ENCODE data around the gene AZU1.

Gene AZU1

GRCh38 chr19:789701-790060, 38.0 kb upstream of the AZU1 start:
- H3K9me3 ChIP-seq (ENCODE audit: control insufficient read depth in 1 of 2, low read length in 2 of 2), result no peaks in the 10 kb centered on the region
- H3K4me1 ChIP-seq (ENCODE audit: control insufficient read depth in 1 of 2, insufficient read depth in 2 of 2, low read length in 2 of 2), result peaks cover 0 to 13% of the 10 kb centered on the region in 2 donors
- H3K27ac ChIP-seq (ENCODE audit: low read length), result no peak overlapping the region
- H3K36me3 ChIP-seq (ENCODE audit: control insufficient read depth in 1 of 2, insufficient read depth in 2 of 2, low read length in 2 of 2), result no peaks in the 10 kb centered on the region
- no peak overlapping the region for H3K4me3 ChIP-seq (ENCODE audit: low read depth in 1 of 2, low read length in 2 of 2)
- H3K27me3 ChIP-seq (ENCODE audit: low read depth, low read length), result no peaks in the 10 kb centered on the region

DNA sequence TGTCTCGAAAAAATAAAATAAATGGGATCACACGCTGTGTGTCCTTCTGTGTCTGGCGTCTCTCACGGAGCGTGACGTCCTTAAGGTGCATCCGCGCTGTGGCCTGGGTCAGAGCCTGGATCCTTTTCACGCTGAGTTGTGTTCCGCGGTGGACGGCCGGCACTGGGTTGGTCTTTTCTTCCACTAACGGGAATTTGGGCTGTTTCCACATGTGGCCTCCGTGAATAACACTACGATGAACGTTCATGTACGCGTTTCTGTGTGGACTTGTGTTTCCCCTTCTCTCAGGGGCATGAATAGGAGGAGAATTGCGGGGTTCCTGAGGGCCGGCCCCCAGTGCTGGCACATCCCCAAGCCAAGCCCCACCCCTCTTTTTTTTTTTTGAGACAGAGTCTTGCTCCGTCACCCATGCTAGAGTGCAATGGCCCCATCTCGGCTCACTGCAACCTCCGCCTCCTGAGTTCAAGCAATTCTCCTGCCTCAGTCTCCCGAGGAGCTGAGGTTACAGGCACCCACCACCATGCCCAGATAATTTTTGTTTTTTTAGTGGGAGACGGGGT, 36.5 kb upstream of the AZU1 start:
- no peaks in the 10 kb centered on the region for H3K27me3 ChIP-seq (ENCODE audit: low read depth, low read length)
- H3K4me3 ChIP-seq (ENCODE audit: low read depth in 1 of 2, low read length in 2 of 2), result no peak overlapping the region
- peaks cover 0 to 20% of the 10 kb centered on the region in 2 donors for H3K4me1 ChIP-seq (ENCODE audit: control insufficient read depth in 1 of 2, insufficient read depth in 2 of 2, low read length in 2 of 2)
- H3K27ac ChIP-seq (ENCODE audit: low read length), result no peak overlapping the region
- no peaks in the 10 kb centered on the region for H3K9me3 ChIP-seq (ENCODE audit: control insufficient read depth in 1 of 2, low read length in 2 of 2)
- H3K36me3 ChIP-seq (ENCODE audit: control insufficient read depth in 1 of 2, insufficient read depth in 2 of 2, low read length in 2 of 2), result no peaks in the 10 kb centered on the region

DNA sequence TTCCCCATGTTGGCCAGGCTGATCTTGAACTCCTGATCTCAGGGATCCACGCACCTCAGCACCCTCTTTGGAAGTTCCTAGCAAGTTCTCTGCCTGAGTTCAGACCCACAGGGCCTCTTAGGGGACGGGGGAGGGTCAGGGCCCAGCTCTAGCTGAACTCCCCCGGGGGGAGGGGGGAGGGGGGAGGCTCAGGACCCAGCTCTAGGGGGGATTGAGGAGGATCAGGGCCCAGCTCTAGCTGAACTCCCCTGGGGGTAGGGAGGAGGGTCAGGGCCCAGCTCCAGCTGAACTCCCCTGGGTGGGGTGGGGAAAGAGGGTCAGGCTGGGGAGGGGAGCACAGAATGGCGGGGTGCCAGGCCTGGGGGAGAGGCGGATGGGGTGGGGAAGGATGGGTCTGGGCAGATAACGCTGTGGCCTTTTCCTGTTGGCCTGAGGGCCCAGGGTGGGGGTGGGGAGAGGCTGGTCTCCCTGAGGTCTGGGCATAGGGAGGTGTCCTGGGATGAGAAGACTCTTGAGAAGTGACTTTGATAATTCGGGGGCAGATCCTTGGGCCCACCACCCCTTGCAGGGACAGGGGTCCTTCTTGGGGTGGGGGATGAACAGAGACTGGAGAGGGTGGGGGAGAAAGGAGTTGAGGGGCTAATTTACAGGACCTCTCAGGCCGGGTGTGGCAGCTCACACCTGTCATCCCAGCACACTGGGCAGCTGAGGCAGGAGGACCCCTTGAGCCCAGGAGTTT, 35.9 kb upstream of the AZU1 start:
- Histone ChIP-seq H3K4me1 (ENCODE audit: control insufficient read depth in 1 of 2, insufficient read depth in 2 of 2, low read length in 2 of 2) (peaks cover 0 to 22% of the 10 kb centered on the region in 2 donors), H3K36me3 (ENCODE audit: control insufficient read depth in 1 of 2, insufficient read depth in 2 of 2, low read length in 2 of 2) (no peaks in the 10 kb centered on the region), H3K27me3 (ENCODE audit: low read depth, low read length) (no peaks in the 10 kb centered on the region), H3K9me3 (ENCODE audit: control insufficient read depth in 1 of 2, low read length in 2 of 2) (no peaks in the 10 kb centered on the region), H3K4me3 (ENCODE audit: low read depth in 1 of 2, low read length in 2 of 2) (no peak overlapping the region), H3K27ac (ENCODE audit: low read length) (no peak overlapping the region)

DNA sequence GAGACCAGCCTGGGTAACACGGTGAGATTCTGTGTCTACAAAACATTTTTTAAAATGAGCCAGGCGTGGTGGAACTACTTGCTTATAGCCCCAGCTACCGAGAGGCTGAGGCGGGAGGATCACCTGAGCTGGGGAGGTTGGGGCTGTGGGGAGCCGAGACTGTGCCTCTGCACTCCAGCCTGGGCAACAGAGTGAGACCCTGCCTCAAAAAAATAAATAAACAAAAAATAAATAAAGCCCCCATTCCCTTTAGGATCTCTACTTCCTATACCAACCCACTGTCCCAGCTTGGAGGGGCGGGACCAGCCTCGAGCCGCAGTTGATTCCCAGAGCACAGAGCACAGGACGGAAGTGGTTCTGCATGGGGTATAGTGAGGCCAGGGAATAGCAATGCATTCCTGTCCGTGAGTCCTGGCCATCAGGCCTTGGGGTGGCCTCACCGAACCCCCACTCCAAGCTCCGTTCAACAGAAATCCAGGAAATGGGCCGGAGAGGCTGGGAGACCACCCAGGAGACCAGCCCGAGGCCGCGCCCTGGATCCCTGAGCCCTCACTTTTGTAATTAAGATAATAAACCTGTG, 35.2 kb upstream of the AZU1 start:
- H3K36me3 ChIP-seq (ENCODE audit: control insufficient read depth in 1 of 2, insufficient read depth in 2 of 2, low read length in 2 of 2), result no peaks in the 10 kb centered on the region
- H3K4me3 ChIP-seq (ENCODE audit: low read depth in 1 of 2, low read length in 2 of 2), result no peak overlapping the region
- H3K27me3 ChIP-seq (ENCODE audit: low read depth, low read length), result no peaks in the 10 kb centered on the region
- no peak overlapping the region for H3K27ac ChIP-seq (ENCODE audit: low read length)
- peaks cover 0 to 22% of the 10 kb centered on the region in 2 donors for H3K4me1 ChIP-seq (ENCODE audit: control insufficient read depth in 1 of 2, insufficient read depth in 2 of 2, low read length in 2 of 2)
- H3K9me3 ChIP-seq (ENCODE audit: control insufficient read depth in 1 of 2, low read length in 2 of 2), result no peaks in the 10 kb centered on the region

DNA sequence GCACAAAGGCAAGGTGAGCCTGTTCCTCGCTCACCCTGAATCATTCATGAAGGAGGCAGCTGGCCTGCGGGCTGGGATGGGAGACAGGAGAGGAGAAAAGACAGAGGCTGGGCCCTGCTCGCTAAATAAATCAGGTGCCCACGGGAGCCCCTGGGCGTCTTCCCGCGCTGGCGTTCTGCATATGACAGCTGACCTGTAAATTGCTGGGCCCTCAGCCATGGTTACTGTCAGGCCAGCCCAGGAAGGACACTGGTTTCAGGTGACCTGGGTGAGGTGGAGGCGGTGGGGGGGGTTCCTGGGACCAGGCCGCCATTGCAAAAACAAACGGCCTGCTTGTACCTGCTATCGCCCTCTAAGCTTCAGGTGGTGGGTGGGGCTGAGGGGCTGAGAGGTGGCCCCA, 33.8 kb upstream of the AZU1 start:
- Histone ChIP-seq H3K27ac (ENCODE audit: low read length) (no peak overlapping the region), H3K36me3 (ENCODE audit: control insufficient read depth in 1 of 2, insufficient read depth in 2 of 2, low read length in 2 of 2) (no peaks in the 10 kb centered on the region), H3K27me3 (ENCODE audit: low read depth, low read length) (no peaks in the 10 kb centered on the region), H3K4me1 (ENCODE audit: control insufficient read depth in 1 of 2, insufficient read depth in 2 of 2, low read length in 2 of 2) (peaks cover 0 to 23% of the 10 kb centered on the region in 2 donors), H3K4me3 (ENCODE audit: low read depth in 1 of 2, low read length in 2 of 2) (no peak overlapping the region), H3K9me3 (ENCODE audit: control insufficient read depth in 1 of 2, low read length in 2 of 2) (no peaks in the 10 kb centered on the region)

- peaks cover 0 to under 1% of the 10 kb centered on the region in 2 donors for H3K36me3 ChIP-seq (ENCODE audit: control insufficient read depth in 1 of 2, insufficient read depth in 2 of 2, low read length in 2 of 2)
- H3K4me3 ChIP-seq (ENCODE audit: low read depth in 1 of 2, low read length in 2 of 2), result no peak overlapping the region
- H3K27ac ChIP-seq (ENCODE audit: low read length), result no peak overlapping the region
- H3K9me3 ChIP-seq (ENCODE audit: control insufficient read depth in 1 of 2, low read length in 2 of 2), result no peaks in the 10 kb centered on the region
- H3K27me3 ChIP-seq (ENCODE audit: low read depth, low read length), result no peaks in the 10 kb centered on the region
- H3K4me1 ChIP-seq (ENCODE audit: control insufficient read depth in 1 of 2, insufficient read depth in 2 of 2, low read length in 2 of 2), result peaks cover 6 to 26% of the 10 kb centered on the region in 2 donors
Observed at GRCh38 chr19:795073-795611, 32.5 kb upstream of the AZU1 start.

- peaks cover 0 to 6% of the 10 kb centered on the region in 2 donors for H3K36me3 ChIP-seq (ENCODE audit: control insufficient read depth in 1 of 2, insufficient read depth in 2 of 2, low read length in 2 of 2)
- peak overlapping the region; percentile 52 to 72 for H3K4me3 ChIP-seq (ENCODE audit: low read depth in 1 of 2, low read length in 2 of 2)
- H3K27ac ChIP-seq (ENCODE audit: low read length), result no peak overlapping the region
- H3K4me1 ChIP-seq (ENCODE audit: control insufficient read depth in 1 of 2, insufficient read depth in 2 of 2, low read length in 2 of 2), result peaks cover 13 to 34% of the 10 kb centered on the region in 2 donors
- no peaks in the 10 kb centered on the region for H3K27me3 ChIP-seq (ENCODE audit: low read depth, low read length)
- H3K9me3 ChIP-seq (ENCODE audit: control insufficient read depth in 1 of 2, low read length in 2 of 2), result no peaks in the 10 kb centered on the region
Observed at GRCh38 chr19:795691-796581, 31.7 kb upstream of the AZU1 start.

DNA sequence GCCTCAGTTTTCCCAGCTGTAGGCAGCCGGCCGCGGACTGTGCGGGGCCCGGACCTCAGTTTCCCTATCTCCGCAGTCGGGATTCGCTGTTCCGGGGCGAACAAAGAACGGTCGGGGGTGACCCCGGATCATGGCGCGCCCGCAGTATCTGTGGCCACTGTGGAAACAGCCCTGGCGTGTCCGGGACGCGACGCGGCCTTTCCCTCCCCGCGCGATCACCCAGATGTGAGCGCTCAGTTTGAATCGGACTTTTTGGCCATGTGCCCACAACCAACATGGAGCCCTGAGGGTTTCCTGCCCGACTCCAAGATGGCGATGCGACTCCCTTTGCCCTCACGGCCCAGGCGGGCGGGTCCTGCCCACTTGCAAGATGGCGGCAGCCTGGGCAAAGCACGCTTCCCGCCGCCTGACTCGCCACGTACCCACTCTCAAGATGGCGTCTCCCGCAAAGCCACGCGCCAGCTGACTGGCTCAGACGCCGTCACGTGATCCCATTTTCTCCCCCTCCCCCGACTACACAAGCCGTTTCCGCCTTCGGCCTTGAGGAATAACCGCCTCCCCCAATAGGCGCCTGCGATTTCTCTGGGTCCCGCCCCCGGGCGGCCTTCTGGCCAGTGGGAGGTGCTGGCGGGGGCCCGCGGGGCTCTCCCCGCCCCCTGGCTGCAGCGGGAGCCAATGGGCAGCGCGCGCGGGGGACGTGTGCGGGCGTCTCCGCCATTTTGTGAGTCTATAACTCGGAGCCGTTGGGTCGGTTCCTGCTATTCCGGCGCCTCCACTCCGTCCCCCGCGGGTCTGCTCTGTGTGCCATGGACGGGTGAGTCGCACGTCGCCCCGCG, 30.7 kb upstream of the AZU1 start, which contains the start of gene PTBP1:
Gene PTBP1, plus strand, starts transcription at position 761 of the 836 bp plus-strand sequence. Its CDS starts 46 bp downstream, at position 807.
- peaks cover 0 to 6% of the 10 kb centered on the region in 2 donors for H3K36me3 ChIP-seq (ENCODE audit: control insufficient read depth in 1 of 2, insufficient read depth in 2 of 2, low read length in 2 of 2)
- peak within 1 kb of the TSS; percentile 72 for H3K27ac ChIP-seq (ENCODE audit: low read length)
- H3K4me1 ChIP-seq (ENCODE audit: control insufficient read depth in 1 of 2, insufficient read depth in 2 of 2, low read length in 2 of 2), result peaks cover 16 to 44% of the 10 kb centered on the region in 2 donors
- H3K9me3 ChIP-seq (ENCODE audit: control insufficient read depth in 1 of 2, low read length in 2 of 2), result no peaks in the 10 kb centered on the region
- H3K27me3 ChIP-seq (ENCODE audit: low read depth, low read length), result no peaks in the 10 kb centered on the region
- peak within 1 kb of the TSS; percentile 84 to 90 for H3K4me3 ChIP-seq (ENCODE audit: low read depth in 1 of 2, low read length in 2 of 2)

DNA sequence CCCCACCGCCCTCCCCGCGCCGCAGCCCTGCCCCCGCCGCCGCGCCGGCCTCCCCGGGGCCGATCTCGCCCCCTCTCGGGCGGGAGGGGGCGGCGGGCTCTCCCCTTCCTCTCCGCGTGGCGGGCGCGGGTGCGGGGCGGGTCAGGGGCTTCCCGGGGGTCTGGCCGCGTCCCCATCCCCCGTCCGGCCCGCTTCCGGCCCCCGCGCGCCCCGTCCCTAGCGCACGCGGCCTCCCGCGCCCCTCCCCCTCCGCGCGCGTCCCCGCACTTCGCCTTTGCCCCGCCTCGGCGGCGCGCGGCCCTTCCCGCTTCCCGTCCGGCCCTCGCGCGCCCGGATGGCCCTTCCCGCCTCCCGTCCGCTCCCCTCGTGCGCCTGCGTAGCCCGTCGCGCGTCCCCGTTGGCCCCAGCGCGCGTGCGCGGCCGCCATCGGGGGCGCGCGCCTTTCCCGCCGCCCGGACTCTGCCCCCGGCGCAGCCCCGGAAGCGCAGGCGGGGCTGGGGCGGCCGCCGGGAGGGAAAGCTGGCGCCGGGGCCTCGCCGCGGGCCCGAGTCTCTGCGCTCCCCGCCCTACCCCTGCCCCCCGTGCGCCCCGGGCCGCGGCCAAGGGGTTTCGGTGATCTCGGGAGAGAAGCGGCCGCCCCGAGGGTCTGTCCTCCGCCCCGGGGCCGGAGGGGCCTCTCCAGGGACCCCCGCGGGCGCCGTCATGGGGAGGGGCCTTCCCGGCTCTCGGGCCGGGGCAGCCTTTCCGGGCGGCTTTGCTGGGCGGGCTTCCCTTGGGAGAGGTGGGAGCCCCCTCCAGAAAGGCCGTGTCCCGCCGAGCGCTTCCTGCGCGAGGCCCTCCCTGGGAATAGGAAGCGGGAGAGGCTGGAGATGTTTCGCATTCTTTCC, 29.9 kb upstream of the AZU1 start:
- H3K4me1 ChIP-seq (ENCODE audit: control insufficient read depth in 1 of 2, insufficient read depth in 2 of 2, low read length in 2 of 2), result peaks cover 21 to 53% of the 10 kb centered on the region in 2 donors
- peak overlapping the region; percentile 63 for H3K27ac ChIP-seq (ENCODE audit: low read length)
- H3K9me3 ChIP-seq (ENCODE audit: control insufficient read depth in 1 of 2, low read length in 2 of 2), result no peaks in the 10 kb centered on the region
- peaks cover 0 to 6% of the 10 kb centered on the region in 2 donors for H3K36me3 ChIP-seq (ENCODE audit: control insufficient read depth in 1 of 2, insufficient read depth in 2 of 2, low read length in 2 of 2)
- no peaks in the 10 kb centered on the region for H3K27me3 ChIP-seq (ENCODE audit: low read depth, low read length)
- H3K4me3 ChIP-seq (ENCODE audit: low read depth in 1 of 2, low read length in 2 of 2), result peak overlapping the region; percentile 84 to 90
